Activated CD4-positive, CD25-positive, alpha-beta regulatory T cell treated with anti-CD3 and anti-CD28 coated beads, Interleukin-2, amount 50 U/mL, for 16 hours (primary cell): ENCODE data around the gene HOXC11.

Source experiments
- DNase-seq: peaks from one replicate; pipeline ENCODE4 v3.0.0-alpha.2; 2020; ENCODE audit warnings: low read depth, low spot score

The HOXC11 gene

GRCh38 chr12:53984901-53985691, 12.2 kb downstream of the HOXC11 start, which contains the start of gene HOXC10:
TSS of gene HOXC10 (plus strand) at chr12:53985146. CDS start at chr12:53985260, 114 bp downstream.
- DNase-seq, result peak; percentile 48

GRCh38 chr12:53985692-53985993, 12.7 kb downstream of the HOXC11 start:
- DNase-seq, result no peak

- no peak for DNase-seq
Measured at GRCh38 chr12:53985994-53986685, 13.2 kb downstream of the HOXC11 start.

GRCh38 chr12:53986686-53987483, 14.0 kb downstream of the HOXC11 start:
- no peak for DNase-seq

GRCh38 chr12:53987787-53988230, 14.9 kb downstream of the HOXC11 start:
- no peak for DNase-seq

- DNase-seq, result no peak
Measured at GRCh38 chr12:53988541-53989226, 15.8 kb downstream of the HOXC11 start.

- no peak for DNase-seq
Measured at GRCh38 chr12:53989227-53990113, 16.5 kb downstream of the HOXC11 start.

- DNase-seq, result no peak
Measured at GRCh38 chr12:53990311-53991076, 17.6 kb downstream of the HOXC11 start.

GRCh38 chr12:53991077-53991460, 18.1 kb downstream of the HOXC11 start:
- no peak for DNase-seq

- DNase-seq, result no peak
Measured at GRCh38 chr12:53992377-53992889, 19.5 kb downstream of the HOXC11 start.

- no peak for DNase-seq
Measured at GRCh38 chr12:53993162-53994008, 20.5 kb downstream of the HOXC11 start.

GRCh38 chr12:53994009-53994263, 21.0 kb downstream of the HOXC11 start:
- no peak for DNase-seq

- DNase-seq, result no peak
Measured at GRCh38 chr12:53994264-53995001, 21.5 kb downstream of the HOXC11 start.

- no peak for DNase-seq
Measured at GRCh38 chr12:53995002-53995377, 22.1 kb downstream of the HOXC11 start.

GRCh38 chr12:53995378-53996239, 22.7 kb downstream of the HOXC11 start:
- DNase-seq, result no peak

GRCh38 chr12:53996240-53997203, 23.6 kb downstream of the HOXC11 start:
- DNase-seq, result no peak
